SU-DHL-6 (cell line): ENCODE data around the gene SEMA6A.

ENCODE experiments used
- EZH2phosphoT487 ChIP-seq: fragments of 200-600 bp; sonication (generic), shearing (Covaris generic); conservative IDR thresholded peaks from 2 replicates; pipeline ENCODE4 v1.6.1; 2018; ENCODE audit warnings: mild to moderate bottlenecking, antibody characterized with exemption, low read length, moderate library complexity, mixed read lengths
- TF ChIP-seq, protein P1 (sequence below): fragments of 200-600 bp; sonication (generic); IDR thresholded peaks from one replicate; pipeline ENCODE4 v1.5.1; 2017; ENCODE audit warnings: antibody characterized with exemption, mild to moderate bottlenecking, low read length, moderate library complexity; ENCODE audit not compliant: insufficient read depth, poor library complexity, severe bottlenecking

GRCh38 chr5:116482394-116482793 lies 92.2 kb downstream of the SEMA6A start:
- TF ChIP-seq, protein P1, sequence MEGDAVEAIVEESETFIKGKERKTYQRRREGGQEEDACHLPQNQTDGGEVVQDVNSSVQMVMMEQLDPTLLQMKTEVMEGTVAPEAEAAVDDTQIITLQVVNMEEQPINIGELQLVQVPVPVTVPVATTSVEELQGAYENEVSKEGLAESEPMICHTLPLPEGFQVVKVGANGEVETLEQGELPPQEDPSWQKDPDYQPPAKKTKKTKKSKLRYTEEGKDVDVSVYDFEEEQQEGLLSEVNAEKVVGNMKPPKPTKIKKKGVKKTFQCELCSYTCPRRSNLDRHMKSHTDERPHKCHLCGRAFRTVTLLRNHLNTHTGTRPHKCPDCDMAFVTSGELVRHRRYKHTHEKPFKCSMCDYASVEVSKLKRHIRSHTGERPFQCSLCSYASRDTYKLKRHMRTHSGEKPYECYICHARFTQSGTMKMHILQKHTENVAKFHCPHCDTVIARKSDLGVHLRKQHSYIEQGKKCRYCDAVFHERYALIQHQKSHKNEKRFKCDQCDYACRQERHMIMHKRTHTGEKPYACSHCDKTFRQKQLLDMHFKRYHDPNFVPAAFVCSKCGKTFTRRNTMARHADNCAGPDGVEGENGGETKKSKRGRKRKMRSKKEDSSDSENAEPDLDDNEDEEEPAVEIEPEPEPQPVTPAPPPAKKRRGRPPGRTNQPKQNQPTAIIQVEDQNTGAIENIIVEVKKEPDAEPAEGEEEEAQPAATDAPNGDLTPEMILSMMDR = no peak
- TF ChIP-seq EZH2phosphoT487 = no peak
